Upper lobe of left lung (tissue), 6 donors: ENCODE measurements around the gene CCL28. TPM values are rescaled to one million over a fixed set of nuclear protein-coding genes. Genes with fewer than 3 reads are reported as not detected.

Source experiments
- ATAC-seq, 2 donors: fragments of 200-7000 bp; cut with Tn5 transposase; one replicate each; pipeline ENCODE4 v1.9.1; 2022; ENCODE audit warnings: mild to moderate bottlenecking in 2 of 2, moderate library complexity in 2 of 2; ENCODE audit not compliant: low FRiP score in 2 of 2
- DNase-seq, 2 donors: peaks; one replicate each; pipeline ENCODE4 v3.0.0-alpha.2; 2019 to 2020
- H3K27ac ChIP-seq, 4 donors: fragments of 200-600 bp; sonication (generic); one replicate each; pipeline ENCODE4 v1.5.1; 2016 to 2019
- H3K27me3 ChIP-seq, 4 donors: fragments of 200-600 bp; sonication (generic); one replicate each; pipeline ENCODE4 v1.5.1; 2017 to 2019
- H3K36me3 ChIP-seq, 4 donors: fragments of 200-600 bp; sonication (generic); one replicate each; pipeline ENCODE4 v1.5.1; 2016 to 2019
- H3K4me1 ChIP-seq, 4 donors: fragments of 200-600 bp; sonication (generic); one replicate each; pipeline ENCODE4 v1.5.1; 2018 to 2019
- H3K4me3 ChIP-seq, 4 donors: fragments of 200-600 bp; sonication (generic); one replicate each; pipeline ENCODE4 v1.5.1; 2017 to 2019; ENCODE audit warnings: mild to moderate bottlenecking in 2 of 4, moderate library complexity in 1 of 4
- H3K9me3 ChIP-seq, 4 donors: fragments of 200-600 bp; sonication (generic); one replicate each; pipeline ENCODE4 v1.5.1; 2018 to 2019
- CTCF ChIP-seq, 6 experiments: fragments of 450-650 bp in 4 of 6; fragments of 200-600 bp in 2 of 6; sonication (generic) in 2 of 6; IDR thresholded peaks; one replicate each; pipeline ENCODE4 v1.5.1; 2016 to 2019; ENCODE audit warnings: antibody characterized with exemption in 6 of 6
- EP300 ChIP-seq, 4 donors: sonication (generic); formaldehyde crosslinking; IDR thresholded peaks; one replicate each; pipeline ENCODE4 v1.5.1; 2017; ENCODE audit warnings: antibody characterized with exemption in 4 of 4, control low read depth in 2 of 4
- POLR2A ChIP-seq, 4 donors: fragments of 450-650 bp; IDR thresholded peaks; one replicate each; pipeline ENCODE4 v1.5.1; 2016 to 2017; ENCODE audit warnings: antibody characterized with exemption in 4 of 4, mild to moderate bottlenecking in 2 of 4
- POLR2AphosphoS5 ChIP-seq, 2 donors: sonication (generic); formaldehyde crosslinking; IDR thresholded peaks; one replicate each; pipeline ENCODE4 v1.5.1; 2017; ENCODE audit warnings: antibody characterized with exemption in 2 of 2
- WGBS, 2 donors: methylation state at CpG; one replicate each; pipeline ENCODE4 v1.1.5; 2017 to 2018; 5-methylcytosine and 5-hydroxymethylcytosine counted together
- total RNA-seq, 6 donors: library from RNA; depleted of rRNA in 4 of 6; stranded (reverse); fragments of >200 nt in 4 of 6; gene quantifications; one replicate each; pipeline versions ENCODE4 v1.1.0 to v1.2.1, GENCODE V29; 2016 to 2021
- donor health status: DM: no; HTN: no; CAD: no; lungs with moderate emphysema.
- donor health status: DM: no; HTN: yes; CAD: no; lungs with severe emphysema.

The CCL28 gene
- total RNA-seq, 6 donors from 2014 or later = 1.1 to 9.4 (median 6.0) TPM

- peaks cover 0 to 14% (median 0%) of the 10 kb centered on the region in 4 donors for H3K4me1 ChIP-seq
- no peak overlapping the region for H3K27ac ChIP-seq
- DNase-seq (no peak), ATAC-seq (no peak)
- no peaks in the 10 kb centered on the region for H3K36me3 ChIP-seq
- no peak for TF ChIP-seq CTCF (IDR thresholded peaks at IDR 0.05)
- no peak for TF ChIP-seq EP300 (IDR thresholded peaks at IDR 0.05)
- no peak for TF ChIP-seq POLR2A (IDR thresholded peaks at IDR 0.05)
- no peak for TF ChIP-seq POLR2AphosphoS5 (IDR thresholded peaks at IDR 0.05)
- H3K4me3 ChIP-seq = no peak overlapping the region
- H3K9me3 ChIP-seq = no peaks in the 10 kb centered on the region
- H3K27me3 ChIP-seq = no peaks in the 10 kb centered on the region
- WGBS, 2 donors = 92 to 95% methylated on average over 2 of the region's 2 CpGs
Observed at GRCh38 chr5:43413966-43414365, 1.8 kb upstream of the CCL28 start.

GRCh38 chr5:43412644-43413043 lies 453 bp upstream of the CCL28 start:
- no peak overlapping the region for H3K27ac ChIP-seq
- no peak for TF ChIP-seq EP300 (IDR thresholded peaks at IDR 0.05)
- TF ChIP-seq POLR2A (IDR thresholded peaks at IDR 0.05) = no peak
- TF ChIP-seq CTCF (IDR thresholded peaks at IDR 0.05) = no peak
- no peak for TF ChIP-seq POLR2AphosphoS5 (IDR thresholded peaks at IDR 0.05)
- H3K4me3 ChIP-seq = no peak overlapping the region
- no peaks in the 10 kb centered on the region for H3K9me3 ChIP-seq
- H3K36me3 ChIP-seq = no peaks in the 10 kb centered on the region
- 94 to 100% methylated on average over 1 of the region's 1 CpG for WGBS, 2 donors
- H3K27me3 ChIP-seq = no peaks in the 10 kb centered on the region
- no peak for DNase-seq
- no peak for ATAC-seq
- H3K4me1 ChIP-seq = peaks cover 0 to 14% (median 0%) of the 10 kb centered on the region in 4 donors

- peak in 1 of 2 donors; percentile 30 for ATAC-seq
- no peak overlapping the region for H3K4me3 ChIP-seq
- H3K27me3 ChIP-seq = no peaks in the 10 kb centered on the region
- TF ChIP-seq POLR2A (IDR thresholded peaks at IDR 0.05) = no peak
- TF ChIP-seq CTCF (IDR thresholded peaks at IDR 0.05) = no peak
- no peak for TF ChIP-seq EP300 (IDR thresholded peaks at IDR 0.05)
- TF ChIP-seq POLR2AphosphoS5 (IDR thresholded peaks at IDR 0.05) = no peak
- H3K36me3 ChIP-seq = no peaks in the 10 kb centered on the region
- 49 to 67% methylated on average over 3 of the region's 3 CpGs for WGBS, 2 donors
- peak overlapping the region in 1 of 4 donors; percentile 39 for H3K27ac ChIP-seq
- no peaks in the 10 kb centered on the region for H3K9me3 ChIP-seq
- peaks cover 0 to 14% (median 0%) of the 10 kb centered on the region in 4 donors for H3K4me1 ChIP-seq
- no peak for DNase-seq
Observed at GRCh38 chr5:43411495-43411894, 696 bp downstream of the CCL28 start.

GRCh38 chr5:43410414-43410813 lies 1.8 kb downstream of the CCL28 start:
- ATAC-seq = peak; percentile 34 to 63

More at GRCh38 chr5:43410414-43410813, 1.8 kb downstream of the CCL28 start:
- 78 to 87% methylated on average over 7 of the region's 7 CpGs for WGBS, 2 donors
- DNase-seq = no peak
- peak overlapping the region in 2 of 4 donors; percentile 4 to 78 for H3K27ac ChIP-seq
- H3K4me1 ChIP-seq = peaks cover 0 to 14% (median 0%) of the 10 kb centered on the region in 4 donors
- no peaks in the 10 kb centered on the region for H3K36me3 ChIP-seq
- H3K27me3 ChIP-seq = no peaks in the 10 kb centered on the region
- TF ChIP-seq POLR2AphosphoS5 (IDR thresholded peaks at IDR 0.05) (no peak), POLR2A (IDR thresholded peaks at IDR 0.05) (no peak), EP300 (IDR thresholded peaks at IDR 0.05) (no peak), CTCF (IDR thresholded peaks at IDR 0.05) (no peak)
- no peak overlapping the region for H3K4me3 ChIP-seq
- H3K9me3 ChIP-seq = no peaks in the 10 kb centered on the region
